GM18502 (cell line): ENCODE data around the gene ZNF17.

Experiments
- ATAC-seq: cut with Tn5 transposase; IDR thresholded peaks from one replicate; pipeline ENCODE4 v1.9.1; 2021; ENCODE audit warnings: mild to moderate bottlenecking; ENCODE audit not compliant: unreplicated experiment, poor library complexity

ZNF17 gene

GRCh38 chr19:57421037-57421436 is 10.1 kb downstream of the ZNF17 start:
- ATAC-seq, result no peak

GRCh38 chr19:57434386-57435061 is 23.6 kb downstream of the ZNF17 start:
- peak; percentile 30 for ATAC-seq

- ATAC-seq, result peak; percentile 97
Observed at GRCh38 chr19:57435062-57435978, 24.4 kb downstream of the ZNF17 start, which contains the start of gene ZNF749. Gene ZNF749 (plus strand): TSS chr19:57435325. CDS start chr19:57435579, 254 bp downstream.

- ATAC-seq, result no peak
Observed at GRCh38 chr19:57436417-57436816, 25.5 kb downstream of the ZNF17 start.

GRCh38 chr19:57437931-57438330 is 27.0 kb downstream of the ZNF17 start:
- no peak for ATAC-seq

- no peak for ATAC-seq
Observed at GRCh38 chr19:57438925-57439324, 28.0 kb downstream of the ZNF17 start.

GRCh38 chr19:57441979-57442752 is 31.2 kb downstream of the ZNF17 start:
- ATAC-seq, result no peak

GRCh38 chr19:57443121-57443696 is 32.2 kb downstream of the ZNF17 start:
- no peak for ATAC-seq

GRCh38 chr19:57452307-57452706 is 41.3 kb downstream of the ZNF17 start:
- no peak for ATAC-seq

GRCh38 chr19:57465680-57466381 is 54.9 kb downstream of the ZNF17 start:
- ATAC-seq, result no peak

- ATAC-seq, result no peak
Observed at GRCh38 chr19:57466489-57466888, 55.5 kb downstream of the ZNF17 start.
